H1 (cell line): ENCODE results near the gene ENTREP3. TPM values are rescaled to one million over a fixed set of nuclear protein-coding genes. Genes with fewer than 3 reads are reported as not detected.

Experiments
- CTCF ChIA-PET: fragments of 300-600 bp; sonication (Branson Sonifier 250); formaldehyde crosslinking; loops from one replicate; lab custom pipeline; 2021; ENCODE audit not compliant: partially characterized antibody; lab: Charles Lee
- POLR2A ChIA-PET: fragments of 300-600 bp; sonication (Branson Sonifier 250); formaldehyde crosslinking; loops from one replicate; lab custom pipeline; 2021; ENCODE audit warnings: inconsistent platforms; ENCODE audit not compliant: partially characterized antibody; lab: Charles Lee
- DNase-seq, 2 experiments: peaks; one replicate each; pipeline versions ENCODE4 v3.0.0 to v3.0.0-alpha.2; 2010 to 2022; ENCODE audit warnings: low spot score in 2 of 2, low read depth in 1 of 2, mixed read lengths in 1 of 2
- FAIRE-seq: peaks from 2 replicates; lab custom pipeline; 2011; peaks lifted over from hg19 to GRCh38; lab: Jason Lieb, UNC
- H2AFZ ChIP-seq: 2 replicates; pipeline ENCODE4 v1.8.1; 2012; ENCODE audit warnings: low read length, inconsistent platforms
- H2AK5ac ChIP-seq: 2 replicates; pipeline ENCODE4 v1.6.1; 2013; ENCODE audit warnings: low read depth, low read length
- H2BK120ac ChIP-seq: replicated peaks from 2 replicates; pipeline ENCODE3; 2013; ENCODE audit warnings: low read depth, low read length, inconsistent platforms
- H2BK12ac ChIP-seq: 2 replicates; pipeline ENCODE4 v1.6.1; 2013; ENCODE audit warnings: low read depth, low read length
- H2BK15ac ChIP-seq: 2 replicates; pipeline ENCODE4 v1.6.1; 2013; ENCODE audit warnings: low read length
- H2BK20ac ChIP-seq: 2 replicates; pipeline ENCODE4 v1.6.1; 2013; ENCODE audit warnings: low read length
- H2BK5ac ChIP-seq: 2 replicates; pipeline ENCODE4 v1.6.1; 2013; ENCODE audit warnings: low read depth, low read length
- H3K14ac ChIP-seq: 2 replicates; pipeline ENCODE4 v1.6.1; 2013; ENCODE audit warnings: inconsistent platforms; ENCODE audit not compliant: insufficient read length
- H3K18ac ChIP-seq: 2 replicates; pipeline ENCODE4 v1.6.1; 2013; ENCODE audit warnings: low read length; ENCODE audit errors: extremely low read depth
- H3K23ac ChIP-seq: 2 replicates; pipeline ENCODE4 v1.6.1; 2013; ENCODE audit warnings: inconsistent platforms; ENCODE audit not compliant: insufficient read length
- H3K23me2 ChIP-seq: 2 replicates; pipeline ENCODE4 v1.6.1; 2013; ENCODE audit warnings: low read depth, low read length
- H3K27ac ChIP-seq: 2 replicates; pipeline ENCODE4 v1.6.1; 2011; ENCODE audit warnings: low read depth, low read length, inconsistent platforms
- H3K27me3 ChIP-seq, 4 experiments: replicated peaks in 1 of 4; 1 replicate in 1 of 4; 2 replicates in 3 of 4; pipeline versions ENCODE4 v1.6.1 to v1.8.1; 2011 to 2013; ENCODE audit warnings: low read length in 3 of 4, mild to moderate bottlenecking in 3 of 4, inconsistent platforms in 2 of 4, mixed read lengths in 2 of 4, moderate library complexity in 1 of 4; ENCODE audit not compliant: control insufficient read depth in 3 of 4, insufficient read depth in 3 of 4; ENCODE audit errors: extremely low read depth in 1 of 4
- H3K36me3 ChIP-seq, 4 experiments: 2 replicates each; pipeline versions ENCODE4 v1.6.1 to v1.8.1; 2011 to 2013; ENCODE audit warnings: mild to moderate bottlenecking in 4 of 4, low read length in 3 of 4, moderate library complexity in 2 of 4, control low read depth in 1 of 4, inconsistent platforms in 1 of 4; ENCODE audit not compliant: insufficient read depth in 4 of 4, control insufficient read depth in 2 of 4
- H3K4ac ChIP-seq: replicated peaks from 2 replicates; pipeline ENCODE3; 2013; ENCODE audit warnings: low read length, low read depth, mixed read lengths, inconsistent platforms; ENCODE audit not compliant: insufficient read length
- H3K4me1 ChIP-seq, 4 experiments: replicated peaks in 1 of 4; 1 replicate in 1 of 4; 2 replicates in 3 of 4; pipeline versions ENCODE4 v1.6.1 to v1.8.1; 2011 to 2013; ENCODE audit warnings: low read length in 3 of 4, inconsistent platforms in 2 of 4, mixed read lengths in 1 of 4; ENCODE audit not compliant: insufficient read depth in 4 of 4, control insufficient read depth in 3 of 4
- H3K4me2 ChIP-seq, 2 experiments: 2 replicates each; pipeline versions ENCODE4 v1.6.1 to v1.8.1; 2011 to 2013; ENCODE audit warnings: low read depth in 2 of 2, low read length in 2 of 2, control low read depth in 1 of 2, inconsistent platforms in 1 of 2, mild to moderate bottlenecking in 1 of 2; ENCODE audit not compliant: insufficient read depth in 1 of 2
- H3K4me3 ChIP-seq, 4 experiments: fragments of 200-600, 300-600 bp in 1 of 4; sonication (generic), shearing (Covaris generic), sonication (Bioruptor Twin) in 1 of 4; 2 replicates each; pipeline versions ENCODE4 v1.5.1 to v1.8.1; 2011 to 2016; ENCODE audit warnings: low read length in 4 of 4, low read depth in 3 of 4, control low read depth in 2 of 4, inconsistent platforms in 2 of 4, mild to moderate bottlenecking in 2 of 4, mixed read lengths in 1 of 4, moderate library complexity in 1 of 4; ENCODE audit not compliant: insufficient read depth in 2 of 4; ENCODE audit errors: extremely low read depth in 1 of 4
- H3K56ac ChIP-seq: replicated peaks from 2 replicates; pipeline ENCODE3; 2013; ENCODE audit warnings: low read depth, mild to moderate bottlenecking, mixed read lengths, low read length, inconsistent platforms; ENCODE audit not compliant: insufficient read length
- H3K79me1 ChIP-seq: 2 replicates; pipeline ENCODE4 v1.6.1; 2013; ENCODE audit warnings: low read depth, low read length, control low read depth
- H3K79me2 ChIP-seq, 2 experiments: 2 replicates each; pipeline versions ENCODE4 v1.6.1 to v1.8.1; 2012 to 2013; ENCODE audit warnings: low read length in 2 of 2, mild to moderate bottlenecking in 2 of 2, inconsistent platforms in 1 of 2; ENCODE audit not compliant: insufficient read depth in 2 of 2, control insufficient read depth in 1 of 2
- H3K9ac ChIP-seq, 4 experiments: replicated peaks in 1 of 4; 1 replicate in 1 of 4; 2 replicates in 3 of 4; pipeline versions ENCODE4 v1.6.1 to v1.8.1; 2011 to 2013; ENCODE audit warnings: low read depth in 3 of 4, low read length in 3 of 4, control low read depth in 2 of 4, mild to moderate bottlenecking in 2 of 4, moderate library complexity in 2 of 4, inconsistent platforms in 1 of 4; ENCODE audit errors: extremely low read depth in 1 of 4
- H3K9me3 ChIP-seq, 2 experiments: 2 replicates each; pipeline versions ENCODE4 v1.6.1 to v1.8.1; 2012 to 2013; ENCODE audit warnings: mild to moderate bottlenecking in 2 of 2, moderate library complexity in 2 of 2, control low read depth in 1 of 2, inconsistent platforms in 1 of 2, low read depth in 1 of 2, low read length in 1 of 2, mixed read lengths in 1 of 2; ENCODE audit not compliant: insufficient read depth in 2 of 2
- H4K20me1 ChIP-seq, 2 experiments: replicated peaks in 1 of 2; 2 replicates each; pipeline versions ENCODE3 to v1.8.1; 2011 to 2013; ENCODE audit warnings: inconsistent platforms in 2 of 2, low read length in 2 of 2, mild to moderate bottlenecking in 1 of 2; ENCODE audit not compliant: insufficient read depth in 2 of 2, control insufficient read depth in 1 of 2
- H4K5ac ChIP-seq: 2 replicates; pipeline ENCODE4 v1.6.1; 2013; ENCODE audit warnings: low read length, low read depth, mixed read lengths, inconsistent platforms; ENCODE audit not compliant: insufficient read length
- H4K8ac ChIP-seq: 2 replicates; pipeline ENCODE4 v1.8.0; 2013; ENCODE audit warnings: mild to moderate bottlenecking, moderate library complexity, low read length, inconsistent platforms; ENCODE audit not compliant: insufficient read depth; ENCODE audit errors: extremely low read depth
- H4K91ac ChIP-seq: replicated peaks from 2 replicates; pipeline ENCODE3; 2013; ENCODE audit warnings: low read length, mixed read lengths, inconsistent platforms; ENCODE audit not compliant: insufficient read length
- BRCA1 ChIP-seq: IDR thresholded peaks from 2 replicates; pipeline ENCODE4 v1.6.1; 2012; ENCODE audit warnings: low read depth, low read length, improper control_type of control experiment
- CBX8 ChIP-seq: fragments of 300-800, 300-1000 bp; sonication (generic); IDR thresholded peaks from 2 replicates; pipeline ENCODE4 v1.7.1; 2016; ENCODE audit warnings: low read depth, low read length, borderline replicate concordance
- POLR2A ChIP-seq, 2 experiments: IDR thresholded peaks; 1 replicate in 1 of 2; 2 replicates in 1 of 2; pipeline ENCODE4 v1.6.1; 2011; ENCODE audit warnings: low read depth in 2 of 2, low read length in 2 of 2, mild to moderate bottlenecking in 2 of 2; ENCODE audit errors: control extremely low read depth in 1 of 2
- POLR2AphosphoS5 ChIP-seq: IDR thresholded peaks from 2 replicates; pipeline ENCODE4 v1.6.1; 2011; ENCODE audit warnings: low read depth, low read length
- SP2 ChIP-seq: IDR thresholded peaks from 2 replicates; pipeline ENCODE4 v1.6.1; 2012; ENCODE audit warnings: mild to moderate bottlenecking, low read length, inconsistent platforms
- SP4 ChIP-seq: IDR thresholded peaks from 2 replicates; pipeline ENCODE4 v1.6.1; 2012; ENCODE audit warnings: low read length, inconsistent platforms
- TCF12 ChIP-seq: IDR thresholded peaks from 2 replicates; pipeline ENCODE4 v1.6.1; 2011; ENCODE audit warnings: low read depth, mild to moderate bottlenecking, low read length
- WGBS, 2 experiments: shearing (Covaris generic) in 1 of 2; methylation state at CpG; one replicate each; pipeline versions ENCODE4 v1.1.6 to v1.1.7; 2013 to 2015; ENCODE audit warnings: low lambda C conversion rate in 2 of 2, mixed read lengths in 2 of 2, inconsistent platforms in 1 of 2, low coverage in 1 of 2, missing lambda C conversion rate in 1 of 2; ENCODE audit not compliant: insufficient replicate concordance in 2 of 2, insufficient coverage in 1 of 2, insufficient read length in 1 of 2; ENCODE audit errors: extremely low coverage in 1 of 2, missing lambda C conversion rate in 1 of 2; 5-methylcytosine and 5-hydroxymethylcytosine counted together
- polyA plus RNA-seq, 7 experiments: library from polyadenylated mRNA; depleted of rRNA in 3 of 7; stranded (reverse) in 5 of 7; unstranded in 2 of 7; fragments of >200 nt in 5 of 7; fragments of 200-250 nt in 2 of 7; gene quantifications; 1 replicate in 5 of 7; 2 replicates in 1 of 7; 4 replicates in 1 of 7; pipeline versions ENCODE4 v1.2.1 to v1.2.3, GENCODE V29; 2011 to 2013; ENCODE audit warnings: missing spikeins in 2 of 7, mixed read lengths in 2 of 7
- total RNA-seq: library from RNA; stranded (reverse); fragmentation: NEBNext Ultra II Directional; extraction: Animal tissue kit (Norgen Biotek cat#: 25700); gene quantifications from 2 replicates; pipeline ENCODE4 v1.2.1, GENCODE V29; 2021
- TF ChIP-seq, protein P1 (sequence below): IDR thresholded peaks from 2 replicates; pipeline ENCODE4 v1.6.1; 2012; ENCODE audit warnings: inconsistent platforms

Gene ENTREP3
- total and polyA plus RNA-seq, 2 of the 8 experiments (the other 6 are each of a cell fraction or from before 2014, with no cell fraction given): 22.8 to 52.2 TPM

DNA sequence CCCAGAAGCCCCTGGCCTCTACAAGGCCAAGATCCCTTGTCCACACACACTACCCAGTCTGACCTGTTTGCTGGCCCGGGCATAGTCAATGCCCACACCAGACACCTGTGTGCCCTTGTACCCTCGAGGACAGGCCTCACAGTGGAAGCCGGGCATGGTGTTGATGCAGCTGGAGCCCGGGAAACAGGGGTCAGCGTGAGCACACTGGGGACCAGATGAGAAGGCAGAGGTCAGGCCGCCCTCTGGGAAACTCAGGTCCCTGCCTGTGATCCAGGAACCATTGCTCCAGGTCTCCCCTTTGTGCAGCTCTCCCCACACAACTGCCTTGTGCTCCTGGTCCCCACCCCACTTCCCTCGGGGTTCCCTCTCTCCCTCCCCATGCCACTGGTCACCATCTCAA lies 53.1 kb downstream of the ENTREP3 start:
- Histone ChIP-seq H3K4ac (no peak overlapping the region), H2BK15ac (no peak overlapping the region), H2BK12ac (no peak overlapping the region), H3K9ac (no peak overlapping the region), H3K27ac (no peak overlapping the region), H3K18ac (no peak overlapping the region), H3K27me3 (no peaks in the 10 kb centered on the region; a peak in 1 of 7 replicates), H4K8ac (no peak overlapping the region; the same call in 1 of the 2 replicates), H4K5ac (no peak overlapping the region), H2AFZ (no peak overlapping the region), H4K20me1 (peaks cover 17 to 43% of the 10 kb centered on the region in 2 experiments), H3K36me3 (peaks cover 40 to 70% (median 58%) of the 10 kb centered on the region in 4 experiments), H3K4me1 (peaks cover 0 to 17% (median 11%) of the 10 kb centered on the region in 4 experiments; a peak in 6 of 7 replicates), H3K79me1 (peaks cover 14% of the 10 kb centered on the region), H2BK120ac (no peak overlapping the region), H3K23ac (no peak overlapping the region), H2AK5ac (no peak overlapping the region), H3K23me2 (no peaks in the 10 kb centered on the region), H3K79me2 (peaks cover 0 to 14% of the 10 kb centered on the region in 2 experiments; a peak in 2 of 4 replicates), H2BK20ac (no peak overlapping the region), H3K4me3 (no peak overlapping the region), H2BK5ac (no peak overlapping the region), H3K14ac (no peak overlapping the region), H3K4me2 (no peak overlapping the region), H3K56ac (no peak overlapping the region), H3K9me3 (no peaks in the 10 kb centered on the region), H4K91ac (no peak overlapping the region)
- ChIA-PET POLR2A (interaction anchor here (0.9 to 19.4 kb wide), 13 partner anchors 6 to 230 kb away, joined by 3 to 512 read pairs (median 5); partner anchors contain the start of genes ENTREP3, KRTCAP2 and TRIM46), CTCF (interaction anchor here (0.9 to 1.8 kb wide), 4 partner anchors 9 to 48 kb away, joined by 3 to 8 read pairs (median 6); no protein-coding TSS in a partner anchor)
- FAIRE-seq (no peak), DNase-seq (no peak)
- WGBS, 2 experiments: 95% methylated on average over 7 of the region's 7 CpGs; no CpG with 5 or more reads in 1 of the 2 experiments
- TF ChIP-seq BRCA1 (no peak), TCF12 (no peak), SP4 (no peak), POLR2AphosphoS5 (peak; percentile 80), CBX8 (no peak), POLR2A (IDR thresholded peaks at IDR 0.05; ENCODE audit: control extremely low read depth in 1 of 2, low read depth in 2 of 2, low read length in 2 of 2) (peak in 1 of 2 experiments; percentile 83; a peak in 2 of 3 replicates), SP2 (no peak)
- TF ChIP-seq, protein P1, sequence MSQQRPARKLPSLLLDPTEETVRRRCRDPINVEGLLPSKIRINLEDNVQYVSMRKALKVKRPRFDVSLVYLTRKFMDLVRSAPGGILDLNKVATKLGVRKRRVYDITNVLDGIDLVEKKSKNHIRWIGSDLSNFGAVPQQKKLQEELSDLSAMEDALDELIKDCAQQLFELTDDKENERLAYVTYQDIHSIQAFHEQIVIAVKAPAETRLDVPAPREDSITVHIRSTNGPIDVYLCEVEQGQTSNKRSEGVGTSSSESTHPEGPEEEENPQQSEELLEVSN: no peak
